Nephron progenitor cell (in vitro differentiated cells): ENCODE measurements around the gene DIS3L2.

Experiments used
- DNase-seq: peaks from one replicate; pipeline ENCODE4 v3.0.0; 2021
- H3K27ac Mint-ChIP-seq: 2 replicates; pipeline ENCODE4 v1.8.0; 2021; ENCODE audit warnings: mild to moderate bottlenecking, moderate library complexity, mixed read lengths
- H3K27me3 Mint-ChIP-seq: 2 replicates; pipeline ENCODE4 v1.8.0; 2021; ENCODE audit warnings: mild to moderate bottlenecking, low read depth, mixed read lengths; ENCODE audit not compliant: poor library complexity
- H3K36me3 Mint-ChIP-seq: 2 replicates; pipeline ENCODE4 v1.8.0; 2021; ENCODE audit warnings: low read depth, mixed read lengths
- H3K4me1 Mint-ChIP-seq: 2 replicates; pipeline ENCODE4 v1.8.0; 2021; ENCODE audit warnings: mixed read lengths
- H3K4me3 Mint-ChIP-seq: 2 replicates; pipeline ENCODE4 v1.8.0; 2021; ENCODE audit warnings: mild to moderate bottlenecking, moderate library complexity, mixed read lengths
- H3K9me3 Mint-ChIP-seq: 2 replicates; pipeline ENCODE4 v1.8.0; 2021; ENCODE audit warnings: mild to moderate bottlenecking, moderate library complexity, mixed read lengths
- CTCF ChIP-seq: fragments of 200-600 bp; sonication (generic); IDR thresholded peaks from 2 replicates; pipeline ENCODE4 v1.5.0; 2021; ENCODE audit warnings: antibody characterized with exemption

Gene DIS3L2

GRCh38 chr2:232249096-232249495 lies 287.6 kb downstream of the DIS3L2 start:
- no peak for DNase-seq
- Mint-ChIP-seq H3K9me3 (no peaks in the 10 kb centered on the region), H3K4me1 (peaks cover 5% of the 10 kb centered on the region), H3K27me3 (no peaks in the 10 kb centered on the region), H3K36me3 (peaks cover 10% of the 10 kb centered on the region), H3K4me3 (no peak overlapping the region), H3K27ac (peak overlapping the region; percentile 9)
- TF ChIP-seq CTCF = no peak

- no peaks in the 10 kb centered on the region for H3K9me3 Mint-ChIP-seq
- H3K27ac Mint-ChIP-seq = no peak overlapping the region
Observed at GRCh38 chr2:232250246-232251175, 289.0 kb downstream of the DIS3L2 start.

DNA sequence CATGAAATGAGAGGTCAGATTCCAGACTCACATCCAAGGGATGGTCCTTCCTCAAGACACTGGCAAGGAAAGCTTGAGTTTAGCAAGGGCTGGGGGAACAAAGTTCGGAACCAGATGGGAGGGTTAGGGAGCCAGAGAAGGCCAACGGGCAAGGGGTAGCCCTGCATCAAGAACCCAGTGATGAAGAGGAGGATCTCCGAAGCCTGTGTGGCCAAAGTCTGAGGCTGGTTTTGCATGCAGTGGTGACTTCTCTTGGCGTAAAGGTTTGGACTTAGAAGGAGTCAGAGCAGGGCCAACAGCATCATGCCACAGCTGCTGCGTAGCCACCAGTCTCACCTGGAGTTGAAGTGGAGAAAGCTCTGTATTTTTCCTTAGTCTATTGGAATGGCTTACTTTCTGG lies 293.5 kb downstream of the DIS3L2 start:
- no peaks in the 10 kb centered on the region for H3K9me3 Mint-ChIP-seq
- no peak overlapping the region for H3K4me3 Mint-ChIP-seq
- peaks cover 20% of the 10 kb centered on the region for H3K36me3 Mint-ChIP-seq
- no peak for TF ChIP-seq CTCF
- peak overlapping the region; percentile 73 for H3K27ac Mint-ChIP-seq
- no peak for DNase-seq
- H3K4me1 Mint-ChIP-seq = peaks cover 30% of the 10 kb centered on the region
- peaks cover 4% of the 10 kb centered on the region for H3K27me3 Mint-ChIP-seq

More at GRCh38 chr2:232250246-232251175, 289.0 kb downstream of the DIS3L2 start:
- H3K27me3 Mint-ChIP-seq = no peaks in the 10 kb centered on the region
- H3K36me3 Mint-ChIP-seq = peaks cover 16% of the 10 kb centered on the region
- TF ChIP-seq CTCF = no peak
- no peak for DNase-seq
- peaks cover 5% of the 10 kb centered on the region for H3K4me1 Mint-ChIP-seq
- H3K4me3 Mint-ChIP-seq = no peak overlapping the region

DNA sequence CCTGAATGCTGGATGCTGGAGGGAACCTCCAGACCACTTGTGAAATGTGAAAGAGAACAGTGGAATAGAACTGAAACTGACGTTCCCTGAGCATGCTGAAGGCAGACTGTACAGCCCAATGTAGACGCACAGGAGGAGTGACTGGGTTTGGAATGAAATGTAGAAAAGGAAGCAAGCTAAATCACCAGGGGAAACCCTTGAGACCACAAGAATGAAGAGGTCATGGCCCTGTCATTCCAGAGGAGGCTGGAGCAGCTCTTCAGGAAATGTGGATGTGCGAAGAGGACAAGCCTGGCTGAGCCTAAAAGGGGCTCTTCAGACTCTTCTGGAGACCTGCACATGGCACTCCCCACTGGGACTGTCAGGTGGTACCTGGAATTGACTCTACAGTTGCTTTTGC lies 298.6 kb downstream of the DIS3L2 start:
- no peak for TF ChIP-seq CTCF
- H3K4me3 Mint-ChIP-seq = no peak overlapping the region
- H3K9me3 Mint-ChIP-seq = no peaks in the 10 kb centered on the region
- H3K4me1 Mint-ChIP-seq = peaks cover 46% of the 10 kb centered on the region
- peak; percentile 44 for DNase-seq
- peaks cover 40% of the 10 kb centered on the region for H3K36me3 Mint-ChIP-seq
- H3K27me3 Mint-ChIP-seq = peaks cover 8% of the 10 kb centered on the region
- no peak overlapping the region for H3K27ac Mint-ChIP-seq

- H3K4me1 Mint-ChIP-seq = peaks cover 37% of the 10 kb centered on the region
- no peak for DNase-seq
- peaks cover 40% of the 10 kb centered on the region for H3K36me3 Mint-ChIP-seq
- no peaks in the 10 kb centered on the region for H3K9me3 Mint-ChIP-seq
- no peak overlapping the region for H3K27ac Mint-ChIP-seq
- TF ChIP-seq CTCF = no peak
- no peak overlapping the region for H3K4me3 Mint-ChIP-seq
- H3K27me3 Mint-ChIP-seq = peaks cover 4% of the 10 kb centered on the region
Observed at GRCh38 chr2:232261776-232262175, 300.3 kb downstream of the DIS3L2 start.

GRCh38 chr2:232263295-232263694 lies 301.8 kb downstream of the DIS3L2 start:
- Mint-ChIP-seq H3K27me3 (peaks cover 4% of the 10 kb centered on the region), H3K9me3 (no peaks in the 10 kb centered on the region), H3K4me3 (no peak overlapping the region), H3K4me1 (peaks cover 37% of the 10 kb centered on the region), H3K27ac (no peak overlapping the region), H3K36me3 (peaks cover 40% of the 10 kb centered on the region)
- no peak for DNase-seq
- TF ChIP-seq CTCF = no peak
